ENCODE results near the gene SDF4. TPM values are rescaled to one million over a fixed set of nuclear protein-coding genes. Genes with fewer than 3 reads are reported as not detected.

Gene SDF4
- total and polyA plus RNA-seq, 8 donors, result 68.3 to 99.4 (median 74.8) TPM

DNA sequence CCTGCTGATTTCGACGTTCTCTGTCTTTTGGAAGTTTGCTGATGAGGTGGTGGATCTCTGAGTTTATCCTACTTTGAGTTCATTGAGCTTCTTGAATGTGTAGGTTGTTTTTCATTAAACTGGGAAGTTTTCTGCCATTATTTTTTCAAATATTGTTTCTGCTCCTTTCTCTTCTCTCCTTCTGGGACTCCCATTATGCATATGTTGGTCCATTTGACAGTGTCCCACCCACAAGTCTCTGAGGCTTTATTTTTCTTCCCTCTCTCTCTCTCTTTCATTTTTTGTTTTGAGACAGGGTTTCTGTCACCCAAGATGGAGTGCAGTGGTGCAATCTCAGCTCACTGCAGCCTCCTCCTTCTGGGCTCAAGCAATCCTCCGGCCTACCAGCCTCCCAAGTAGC, 37.1 kb downstream of the SDF4 start:
- WGBS, 2 donors, result 94% methylated on average over 3 of the region's 3 CpGs
- TF ChIP-seq CTCF (IDR thresholded peaks at IDR 0.05), result no peak
- Histone ChIP-seq H3K4me1 (no peaks in the 10 kb centered on the region), H3K36me3 (no peaks in the 10 kb centered on the region), H3K27me3 (no peaks in the 10 kb centered on the region), H3K4me3 (no peak overlapping the region), H3K9me3 (no peaks in the 10 kb centered on the region), H3K27ac (no peak overlapping the region)
- no peak for DNase-seq
- intact Hi-C loops (cut with DNase I), result no loop called here
- no peak for FAIRE-seq
- ATAC-seq, result no peak

DNA sequence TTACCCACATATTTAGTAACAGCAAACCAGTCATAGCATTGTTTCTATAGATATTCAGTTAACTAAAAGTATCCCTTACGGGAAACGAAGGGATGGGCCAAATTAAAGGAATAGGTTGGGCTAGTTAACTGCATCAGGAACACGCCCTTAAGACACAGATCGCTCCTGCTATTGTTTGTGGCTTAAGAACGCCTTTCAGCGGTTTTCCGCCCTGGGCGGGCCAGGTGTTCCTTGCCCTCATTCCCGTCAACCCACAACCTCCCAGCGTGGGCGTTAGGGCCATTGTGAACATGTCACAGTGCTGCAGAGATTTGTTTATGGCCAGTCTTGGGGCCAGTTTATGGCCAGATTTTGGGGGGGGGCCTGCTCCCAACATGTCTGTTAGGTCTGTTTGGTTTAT, 40.1 kb downstream of the SDF4 start:
- DNase-seq (peak in 1 of 6 donors; percentile 12), FAIRE-seq (no peak), ATAC-seq (no peak)
- no peak overlapping the region for H3K4me3 ChIP-seq
- H3K4me1 ChIP-seq, result no peaks in the 10 kb centered on the region
- H3K27ac ChIP-seq, result no peak overlapping the region
- intact Hi-C loops (cut with DNase I), result loop anchor here in 1 of 3 donors (2.0 kb wide), 1 partner anchor 23 kb away; no protein-coding TSS in a partner anchor
- no peaks in the 10 kb centered on the region for H3K36me3 ChIP-seq
- TF ChIP-seq CTCF (IDR thresholded peaks at IDR 0.05), result no peak
- WGBS, 2 donors, result 91 to 96% methylated on average over 11 of the region's 11 CpGs
- no peaks in the 10 kb centered on the region for H3K9me3 ChIP-seq
- H3K27me3 ChIP-seq, result no peaks in the 10 kb centered on the region

GRCh38 chr1:1189111-1189510, 42.7 kb downstream of the SDF4 start:
- Histone ChIP-seq H3K9me3 (no peaks in the 10 kb centered on the region), H3K27me3 (no peaks in the 10 kb centered on the region), H3K4me1 (no peaks in the 10 kb centered on the region), H3K36me3 (no peaks in the 10 kb centered on the region), H3K27ac (no peak overlapping the region), H3K4me3 (no peak overlapping the region)
- intact Hi-C loops (cut with DNase I), result no loop called here
- DNase-seq (no peak), FAIRE-seq (no peak), ATAC-seq (no peak)
- TF ChIP-seq CTCF (IDR thresholded peaks at IDR 0.05), result no peak
- WGBS, 2 donors, result 78 to 83% methylated on average over 5 of the region's 5 CpGs

DNA sequence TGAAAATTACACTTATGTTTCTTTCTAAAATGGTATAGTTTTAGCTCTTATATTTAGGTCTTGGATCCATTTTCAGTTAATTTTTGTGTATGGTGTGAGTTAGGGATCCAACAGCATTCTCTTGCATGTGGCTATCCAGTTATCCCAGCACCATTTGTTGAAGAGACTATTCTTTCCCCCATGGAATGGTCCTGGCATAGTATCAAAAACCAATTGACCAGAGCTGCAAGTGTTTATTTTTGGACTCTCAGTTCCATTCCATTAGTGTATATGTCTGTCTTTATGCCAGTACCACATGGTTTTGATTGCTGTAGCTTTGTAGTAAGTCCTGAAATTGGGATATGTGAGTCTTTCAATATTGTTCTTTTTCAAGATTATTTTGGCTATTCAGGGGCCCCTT, 43.9 kb downstream of the SDF4 start:
- no peaks in the 10 kb centered on the region for H3K4me1 ChIP-seq
- DNase-seq (no peak), ATAC-seq (no peak), FAIRE-seq (no peak)
- no peaks in the 10 kb centered on the region for H3K9me3 ChIP-seq
- H3K27me3 ChIP-seq, result no peaks in the 10 kb centered on the region
- TF ChIP-seq CTCF (IDR thresholded peaks at IDR 0.05), result no peak
- H3K27ac ChIP-seq, result no peak overlapping the region
- no peak overlapping the region for H3K4me3 ChIP-seq
- intact Hi-C loops (cut with DNase I), result no loop called here
- no peaks in the 10 kb centered on the region for H3K36me3 ChIP-seq

- no peak for FAIRE-seq
- Histone ChIP-seq H3K36me3 (no peaks in the 10 kb centered on the region), H3K27me3 (no peaks in the 10 kb centered on the region), H3K27ac (no peak overlapping the region), H3K9me3 (no peaks in the 10 kb centered on the region), H3K4me3 (no peak overlapping the region), H3K4me1 (no peaks in the 10 kb centered on the region)
- DNase-seq, result peak in 3 of 6 donors; percentile 1 to 68 (median 46)
- ATAC-seq, result no peak
- WGBS, 2 donors, result 89 to 93% methylated on average over 31 of the region's 31 CpGs
- TF ChIP-seq CTCF (IDR thresholded peaks at IDR 0.05), result no peak
- intact Hi-C loops (cut with DNase I), result no loop called here
Measured at GRCh38 chr1:1185101-1185765, 46.6 kb downstream of the SDF4 start.

All from pancreas (tissue), 10 donors.